Measurements from ENCODE around the gene NEU1. TPM values are rescaled to one million over a fixed set of nuclear protein-coding genes. Genes with fewer than 3 reads are reported as not detected.

Gene NEU1
- total and polyA plus RNA-seq, 2 donors (not counting 1 experiment from before 2014, with no cell fraction given): 25.3 to 35.1 TPM

DNA sequence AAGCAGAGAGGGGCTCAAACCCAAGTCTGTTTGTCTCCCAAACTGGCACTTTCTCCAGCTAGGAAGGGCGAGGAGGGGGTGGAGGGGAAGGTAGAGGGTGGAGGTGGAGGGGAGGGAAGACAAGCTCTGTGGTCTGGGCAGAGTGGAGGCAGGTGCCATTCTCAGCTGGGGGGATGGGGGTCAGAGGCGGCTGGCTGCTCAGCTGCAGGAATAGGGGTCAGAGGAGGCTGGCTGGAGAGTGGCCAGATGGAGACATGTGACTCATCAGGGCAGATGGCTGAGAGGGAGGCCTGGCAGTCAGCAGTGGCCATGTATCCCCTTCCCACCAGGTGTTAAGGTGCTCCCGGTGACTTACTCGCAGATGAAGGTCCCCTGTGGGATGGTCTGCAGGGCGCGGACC lies 19.7 kb upstream of the NEU1 start:
- ChIA-PET POLR2A (no interaction called here), CTCF (interaction anchor here (0.6 kb wide), 1 partner anchor 231 kb away, joined by 3 read pairs; no protein-coding TSS in a partner anchor)
- H3K4me1 ChIP-seq (ENCODE audit: control insufficient read depth in 2 of 2, insufficient read depth in 2 of 2, low read length in 2 of 2): no peaks in the 10 kb centered on the region
- WGBS (ENCODE audit: insufficient coverage): 94% methylated on average over 6 of the region's 6 CpGs
- TF ChIP-seq, protein P1, sequence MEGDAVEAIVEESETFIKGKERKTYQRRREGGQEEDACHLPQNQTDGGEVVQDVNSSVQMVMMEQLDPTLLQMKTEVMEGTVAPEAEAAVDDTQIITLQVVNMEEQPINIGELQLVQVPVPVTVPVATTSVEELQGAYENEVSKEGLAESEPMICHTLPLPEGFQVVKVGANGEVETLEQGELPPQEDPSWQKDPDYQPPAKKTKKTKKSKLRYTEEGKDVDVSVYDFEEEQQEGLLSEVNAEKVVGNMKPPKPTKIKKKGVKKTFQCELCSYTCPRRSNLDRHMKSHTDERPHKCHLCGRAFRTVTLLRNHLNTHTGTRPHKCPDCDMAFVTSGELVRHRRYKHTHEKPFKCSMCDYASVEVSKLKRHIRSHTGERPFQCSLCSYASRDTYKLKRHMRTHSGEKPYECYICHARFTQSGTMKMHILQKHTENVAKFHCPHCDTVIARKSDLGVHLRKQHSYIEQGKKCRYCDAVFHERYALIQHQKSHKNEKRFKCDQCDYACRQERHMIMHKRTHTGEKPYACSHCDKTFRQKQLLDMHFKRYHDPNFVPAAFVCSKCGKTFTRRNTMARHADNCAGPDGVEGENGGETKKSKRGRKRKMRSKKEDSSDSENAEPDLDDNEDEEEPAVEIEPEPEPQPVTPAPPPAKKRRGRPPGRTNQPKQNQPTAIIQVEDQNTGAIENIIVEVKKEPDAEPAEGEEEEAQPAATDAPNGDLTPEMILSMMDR (IDR thresholded peaks at IDR 0.05): no peak
- no peak for TF ChIP-seq EZH2 (IDR thresholded peaks at IDR 0.05; ENCODE audit: borderline replicate concordance, insufficient read depth, low read depth, low read length, poor library complexity, severe bottlenecking)
- no peaks in the 10 kb centered on the region for H3K9me3 ChIP-seq (ENCODE audit: control extremely low read depth in 1 of 3, control insufficient read depth in 2 of 3, insufficient read depth in 1 of 3, low read length in 2 of 3)
- Mint-ChIP-seq H3K27me3 (no peaks in the 10 kb centered on the region), H3K27ac (no peak overlapping the region), H3K4me3 (no peak overlapping the region), H3K9me3 (ENCODE audit: insufficient read depth) (no peaks in the 10 kb centered on the region), H3K4me1 (no peaks in the 10 kb centered on the region)
- no peak overlapping the region for H2AFZ ChIP-seq (ENCODE audit: insufficient read depth, low read depth, low read length, poor library complexity, severe bottlenecking)
- H3K79me2 ChIP-seq (ENCODE audit: control insufficient read depth, insufficient read depth, low read length): no peaks in the 10 kb centered on the region
- H4K20me1 ChIP-seq (ENCODE audit: control insufficient read depth, insufficient read depth, low read length, poor library complexity, severe bottlenecking): no peaks in the 10 kb centered on the region
- DNase-seq (no peak), ATAC-seq (ENCODE audit: low read depth) (no peak)
- intact Hi-C loops (cut with micrococcal nuclease): no loop called here
- no peak overlapping the region for H3K9ac ChIP-seq (ENCODE audit: low read length)
- H3K36me3 ChIP-seq (replicated peaks in 1 of 2; ENCODE audit: control extremely low read depth in 1 of 2, control insufficient read depth in 1 of 2, extremely low read depth in 1 of 2, insufficient read depth in 2 of 2, low read length in 1 of 2): peaks cover 2 to 62% of the 10 kb centered on the region in 2 experiments
- no peak overlapping the region for H3K4me3 ChIP-seq (ENCODE audit: control extremely low read depth in 1 of 5, extremely low read depth in 1 of 5, insufficient read depth in 1 of 5, low read depth in 2 of 5, low read length in 4 of 5)
- H3K27ac ChIP-seq (ENCODE audit: low read length in 2 of 2): no peak overlapping the region
- H3K27me3 ChIP-seq (replicated peaks in 1 of 4; ENCODE audit: control extremely low read depth in 1 of 4, control insufficient read depth in 3 of 4, insufficient read depth in 4 of 4, low read length in 3 of 4): no peaks in the 10 kb centered on the region
- no peak overlapping the region for H3K4me2 ChIP-seq (replicated peaks; ENCODE audit: low read depth, low read length, poor library complexity, severe bottlenecking)

DNA sequence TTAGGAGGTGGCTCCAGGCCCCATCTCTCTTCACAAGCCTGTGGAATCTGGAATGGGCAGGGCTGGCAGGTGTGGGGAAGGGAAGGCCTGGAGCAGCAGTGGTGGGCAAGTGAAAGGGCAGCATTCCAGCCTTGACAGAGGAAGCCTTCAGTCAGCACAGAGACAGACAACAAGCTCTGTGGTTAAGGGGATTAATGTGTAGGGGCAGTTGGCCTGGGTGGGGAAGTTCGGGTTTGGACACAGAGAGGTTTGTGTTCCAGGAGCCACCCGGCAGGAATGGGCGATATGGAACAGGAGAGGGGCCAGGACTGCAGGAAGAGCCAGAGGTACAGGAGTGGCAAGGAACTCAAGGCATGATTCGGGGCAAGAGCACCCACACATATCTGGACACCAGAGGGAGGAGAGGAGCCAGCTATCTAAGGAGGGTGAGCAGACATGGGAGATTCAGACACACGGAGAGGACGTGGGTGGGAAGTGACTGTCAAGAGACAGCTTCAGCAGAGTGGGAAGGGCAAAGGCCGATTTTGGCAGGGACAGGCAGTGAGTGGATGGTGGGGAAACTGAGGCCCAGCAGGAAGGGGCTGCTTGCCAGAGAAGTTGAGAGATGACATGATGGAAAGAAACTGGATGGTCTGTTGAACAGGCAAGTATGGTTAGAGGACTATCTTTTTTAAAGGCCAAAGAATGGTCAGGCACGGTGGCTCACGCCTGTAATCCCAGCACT lies 18.7 kb upstream of the NEU1 start:
- TF ChIP-seq, protein P1 (IDR thresholded peaks at IDR 0.05): no peak
- TF ChIP-seq EZH2 (IDR thresholded peaks at IDR 0.05; ENCODE audit: borderline replicate concordance, insufficient read depth, low read depth, low read length, poor library complexity, severe bottlenecking): no peak
- no peak overlapping the region for H3K4me3 Mint-ChIP-seq
- no peak for DNase-seq
- CTCF ChIA-PET: no interaction called here
- no peak overlapping the region for H3K4me3 ChIP-seq (ENCODE audit: control extremely low read depth in 1 of 5, extremely low read depth in 1 of 5, insufficient read depth in 1 of 5, low read depth in 2 of 5, low read length in 4 of 5)
- no peak overlapping the region for H3K4me2 ChIP-seq (replicated peaks; ENCODE audit: low read depth, low read length, poor library complexity, severe bottlenecking)
- 98% methylated on average over 8 of the region's 9 CpGs for WGBS (ENCODE audit: insufficient coverage)
- peaks cover 0 to 53% of the 10 kb centered on the region in 2 experiments for H3K36me3 ChIP-seq (replicated peaks in 1 of 2; ENCODE audit: control extremely low read depth in 1 of 2, control insufficient read depth in 1 of 2, extremely low read depth in 1 of 2, insufficient read depth in 2 of 2, low read length in 1 of 2)
- intact Hi-C loops (cut with micrococcal nuclease): no loop called here
- H3K9ac ChIP-seq (ENCODE audit: low read length): no peak overlapping the region
- POLR2A ChIA-PET: no interaction called here
- no peaks in the 10 kb centered on the region for H3K9me3 ChIP-seq (ENCODE audit: control extremely low read depth in 1 of 3, control insufficient read depth in 2 of 3, insufficient read depth in 1 of 3, low read length in 2 of 3)
- no peak overlapping the region for H3K27ac Mint-ChIP-seq
- no peaks in the 10 kb centered on the region for H3K4me1 Mint-ChIP-seq
- H4K20me1 ChIP-seq (ENCODE audit: control insufficient read depth, insufficient read depth, low read length, poor library complexity, severe bottlenecking): no peaks in the 10 kb centered on the region
- H3K4me1 ChIP-seq (ENCODE audit: control insufficient read depth in 2 of 2, insufficient read depth in 2 of 2, low read length in 2 of 2): no peaks in the 10 kb centered on the region
- H3K9me3 Mint-ChIP-seq (ENCODE audit: insufficient read depth): no peaks in the 10 kb centered on the region
- H3K27me3 ChIP-seq (replicated peaks in 1 of 4; ENCODE audit: control extremely low read depth in 1 of 4, control insufficient read depth in 3 of 4, insufficient read depth in 4 of 4, low read length in 3 of 4): no peaks in the 10 kb centered on the region
- no peak for ATAC-seq (ENCODE audit: low read depth)
- no peak overlapping the region for H2AFZ ChIP-seq (ENCODE audit: insufficient read depth, low read depth, low read length, poor library complexity, severe bottlenecking)
- no peaks in the 10 kb centered on the region for H3K79me2 ChIP-seq (ENCODE audit: control insufficient read depth, insufficient read depth, low read length)
- no peaks in the 10 kb centered on the region for H3K27me3 Mint-ChIP-seq
- no peak overlapping the region for H3K27ac ChIP-seq (ENCODE audit: low read length in 2 of 2)
